GM23338 (cell line): ENCODE results near the gene ZNF516. TPM values are rescaled to one million over a fixed set of nuclear protein-coding genes. Genes with fewer than 3 reads are reported as not detected.

Experiments used
- ATAC-seq: fragments of 200-7000 bp; cut with Tn5 transposase; 3 replicates; pipeline ENCODE4 v1.9.1; 2020
- DNase-seq: peaks from one replicate; pipeline ENCODE4 v3.0.0-alpha.2; 2015; ENCODE audit warnings: low spot score
- H2AFZ ChIP-seq: fragments of 200-600 bp; sonication (generic); 2 replicates; pipeline ENCODE4 v1.8.0; 2016; ENCODE audit warnings: antibody characterized with exemption, mild to moderate bottlenecking, moderate library complexity
- H3F3A ChIP-seq: fragments of 200-600 bp; sonication (generic); replicated peaks from 2 replicates; pipeline ENCODE4 v1.8.0; 2017; ENCODE audit warnings: antibody characterized with exemption, mixed run types, low read depth
- H3K27ac ChIP-seq: fragments of 200-600 bp; sonication (generic); 2 replicates; pipeline ENCODE4 v1.6.1; 2016; ENCODE audit warnings: low read depth
- H3K27me3 ChIP-seq: fragments of 200-600 bp; sonication (generic); 2 replicates; pipeline ENCODE4 v1.8.0; 2016; ENCODE audit warnings: mild to moderate bottlenecking, mixed run types, moderate library complexity; ENCODE audit not compliant: insufficient read depth
- H3K36me3 ChIP-seq: fragments of 200-600 bp; sonication (generic); 2 replicates; pipeline ENCODE4 v1.8.0; 2016; ENCODE audit warnings: mild to moderate bottlenecking; ENCODE audit not compliant: insufficient read depth
- H3K4me1 ChIP-seq: fragments of 200-600 bp; sonication (generic); 2 replicates; pipeline ENCODE4 v1.8.0; 2016; ENCODE audit warnings: mild to moderate bottlenecking, moderate library complexity; ENCODE audit not compliant: insufficient read depth
- H3K4me2 ChIP-seq: fragments of 200-600 bp; sonication (generic); 2 replicates; pipeline ENCODE4 v1.7.1; 2017; ENCODE audit warnings: mixed run types
- H3K4me3 ChIP-seq: fragments of 200-600 bp; sonication (generic); 2 replicates; pipeline ENCODE4 v1.6.1; 2016; ENCODE audit warnings: mixed run types
- H3K79me2 ChIP-seq: fragments of 200-600 bp; sonication (generic); replicated peaks from 2 replicates; pipeline ENCODE4 v1.8.0; 2017; ENCODE audit warnings: mild to moderate bottlenecking; ENCODE audit not compliant: insufficient read depth
- H3K9me2 ChIP-seq: fragments of 200-600 bp; sonication (generic); 2 replicates; pipeline ENCODE4 v1.8.0; 2017; ENCODE audit not compliant: insufficient read depth
- H4K20me1 ChIP-seq: fragments of 200-600 bp; sonication (generic); replicated peaks from 2 replicates; pipeline ENCODE4 v1.8.0; 2017; ENCODE audit warnings: mild to moderate bottlenecking; ENCODE audit not compliant: insufficient read depth
- H3K27ac Mint-ChIP-seq: 2 replicates; pipeline ENCODE4 v1.8.0; 2020; ENCODE audit warnings: inconsistent platforms, mild to moderate bottlenecking, moderate library complexity, mixed read lengths
- H3K27me3 Mint-ChIP-seq: 3 replicates; pipeline ENCODE4 v1.8.0; 2022; ENCODE audit warnings: low read depth, mild to moderate bottlenecking, moderate library complexity, mixed read lengths, inconsistent platforms; ENCODE audit not compliant: insufficient read depth, poor library complexity
- H3K36me3 Mint-ChIP-seq: 3 replicates; pipeline ENCODE4 v1.8.0; 2021; ENCODE audit warnings: low read depth, mild to moderate bottlenecking, inconsistent platforms, moderate library complexity, mixed read lengths
- H3K4me1 Mint-ChIP-seq: 3 replicates; pipeline ENCODE4 v1.8.0; 2020; ENCODE audit warnings: mild to moderate bottlenecking, inconsistent platforms, mixed read lengths
- H3K4me3 Mint-ChIP-seq: 3 replicates; pipeline ENCODE4 v1.8.0; 2021; ENCODE audit warnings: moderate library complexity, mild to moderate bottlenecking, inconsistent platforms, mixed read lengths
- H3K9me3 Mint-ChIP-seq: 3 replicates; pipeline ENCODE4 v1.8.0; 2020; ENCODE audit warnings: moderate library complexity, mild to moderate bottlenecking, inconsistent platforms, mixed read lengths
- CTCF ChIP-seq, 2 experiments: fragments of 200-600 bp in 1 of 2; sonication (generic) in 1 of 2; conservative IDR thresholded peaks; 2 replicates each; pipeline versions ENCODE4 v1.5.1 to v1.6.1; 2016 to 2017; ENCODE audit warnings: antibody characterized with exemption in 2 of 2, low read depth in 2 of 2, mild to moderate bottlenecking in 2 of 2, moderate library complexity in 1 of 2
- POLR2AphosphoS5 ChIP-seq: IDR thresholded peaks from 2 replicates; pipeline ENCODE4 v1.6.1; 2016; ENCODE audit warnings: antibody characterized with exemption, low read depth
- ZNF462 ChIP-seq: fragments of 250-450 bp; sonication (Bioruptor Pico); IDR thresholded peaks from 2 replicates; pipeline ENCODE4 v1.5.0; 2020; ENCODE audit warnings: mild to moderate bottlenecking, moderate library complexity
- polyA plus RNA-seq: library from polyadenylated mRNA; unstranded; fragments of >200 nt; fragmentation: Nextera tagmentation; extraction: Ambion mirVana; gene quantifications from 2 replicates; pipeline ENCODE4 v1.2.1, GENCODE V29; 2016
- total RNA-seq: library from RNA; depleted of rRNA; stranded (reverse); fragments of >200 nt; shearing (Covaris generic); gene quantifications from 2 replicates; pipeline ENCODE4 v1.2.3, GENCODE V29; 2014

The ZNF516 gene
- total and polyA plus RNA-seq, 2 experiments from 2014 or later: 11.9 to 24.2 TPM

GRCh38 chr18:76495435-76496193, 572 bp upstream of the ZNF516 start:
- DNase-seq: peak; percentile 65
- H3K27ac ChIP-seq: no peak overlapping the region
- TF ChIP-seq POLR2AphosphoS5 (peak; percentile 13; the same call in 1 of the 2 replicates), CTCF (conservative IDR thresholded peaks at IDR 0.05; ENCODE audit: low read depth in 2 of 2) (0 out of 4 replicates have a peak, but pooled peaks of 1 of the 2 experiments have one; percentile 16), ZNF462 (no peak)
- peak overlapping the region; percentile 90 for H3K4me3 Mint-ChIP-seq
- H3K27me3 Mint-ChIP-seq: peaks cover 42% of the 10 kb centered on the region
- H3K4me1 ChIP-seq: peaks cover 10% of the 10 kb centered on the region
- H3K27ac Mint-ChIP-seq: 0 out of 2 replicates have a peak overlapping the region, but pooled peaks have one; percentile 47
- peak overlapping the region; percentile 96 for H3K4me2 ChIP-seq
- H3K4me3 ChIP-seq: peak overlapping the region; percentile 88
- peak; percentile 14 for ATAC-seq
- no peaks in the 10 kb centered on the region for H3K9me2 ChIP-seq
- H3K9me3 Mint-ChIP-seq: no peaks in the 10 kb centered on the region; the same call in 2 of the 3 replicates
- H3K4me1 Mint-ChIP-seq: peaks cover 21% of the 10 kb centered on the region; the same call in 2 of the 3 replicates
- H3K79me2 ChIP-seq: no peaks in the 10 kb centered on the region
- H4K20me1 ChIP-seq: no peaks in the 10 kb centered on the region
- no peaks in the 10 kb centered on the region; the same call in 1 of the 3 replicates for H3K36me3 Mint-ChIP-seq
- 0 out of 2 replicates have a peak, but pooled peaks cover 9% of the 10 kb centered on the region for H3F3A ChIP-seq
- H2AFZ ChIP-seq: peak overlapping the region; percentile 94
- H3K36me3 ChIP-seq: no peaks in the 10 kb centered on the region
- peaks cover 61% of the 10 kb centered on the region for H3K27me3 ChIP-seq
